ENCODE data around the gene COBL. TPM values are rescaled to one million over a fixed set of nuclear protein-coding genes. Genes with fewer than 3 reads are reported as not detected.

Gene COBL
- total and polyA plus RNA-seq, 2 experiments from 2014 or later = not detected

- Histone ChIP-seq H3K4me3 (no peak overlapping the region), H4K20me1 (ENCODE audit: insufficient read depth) (no peaks in the 10 kb centered on the region), H3K9me3 (ENCODE audit: low read depth) (no peaks in the 10 kb centered on the region), H2AFZ (no peak overlapping the region), H3K4me2 (ENCODE audit: unreplicated experiment) (no peak overlapping the region), H3K36me3 (ENCODE audit: low read depth) (no peaks in the 10 kb centered on the region), H3K9ac (no peak overlapping the region), H3F3A (ENCODE audit: insufficient read depth) (no peaks in the 10 kb centered on the region), H3K9me2 (ENCODE audit: insufficient read depth) (no peaks in the 10 kb centered on the region), H3K79me2 (ENCODE audit: insufficient read depth) (no peaks in the 10 kb centered on the region), H3K4me1 (ENCODE audit: insufficient read depth) (no peaks in the 10 kb centered on the region), H3K27me3 (replicated peaks; ENCODE audit: insufficient read depth) (peaks cover 9% of the 10 kb centered on the region; the same call in 1 of the 2 replicates), H3K27ac (no peak overlapping the region)
- in situ Hi-C loops (cut with MboI) = no loop called here
- 63 to 68% methylated on average over 6 of the region's 6 CpGs for WGBS, 2 experiments (ENCODE audit: low coverage in 1 of 2, low lambda C conversion rate in 2 of 2, missing lambda C conversion rate in 2 of 2)
- DNase-seq = no peak
- no peak for TF ChIP-seq EZH2phosphoT487 (IDR thresholded peaks at IDR 0.05; ENCODE audit: insufficient read depth, low read depth)
- no peak for TF ChIP-seq EZH2 (IDR thresholded peaks at IDR 0.05; ENCODE audit: insufficient read depth, poor library complexity, severe bottlenecking)
Measured at GRCh38 chr7:50988465-50988864, 328.1 kb downstream of the COBL start.

GRCh38 chr7:50985096-50985495 lies 331.5 kb downstream of the COBL start:
- no peak overlapping the region for H3K9ac ChIP-seq
- no peaks in the 10 kb centered on the region for H4K20me1 ChIP-seq (ENCODE audit: insufficient read depth)
- no peak for TF ChIP-seq EZH2phosphoT487 (IDR thresholded peaks at IDR 0.05; ENCODE audit: insufficient read depth, low read depth)
- TF ChIP-seq EZH2 (IDR thresholded peaks at IDR 0.05; ENCODE audit: insufficient read depth, poor library complexity, severe bottlenecking) = no peak
- no peaks in the 10 kb centered on the region for H3K36me3 ChIP-seq (ENCODE audit: low read depth)
- 58 to 59% methylated on average over 4 of the region's 4 CpGs for WGBS, 2 experiments (ENCODE audit: low coverage in 1 of 2, low lambda C conversion rate in 2 of 2, missing lambda C conversion rate in 2 of 2)
- in situ Hi-C loops (cut with MboI) = no loop called here
- no peaks in the 10 kb centered on the region for H3K79me2 ChIP-seq (ENCODE audit: insufficient read depth)
- no peak overlapping the region for H3K4me2 ChIP-seq (ENCODE audit: unreplicated experiment)
- H2AFZ ChIP-seq = no peak overlapping the region
- H3F3A ChIP-seq (ENCODE audit: insufficient read depth) = no peaks in the 10 kb centered on the region
- H3K9me3 ChIP-seq (ENCODE audit: low read depth) = no peaks in the 10 kb centered on the region
- H3K27ac ChIP-seq = no peak overlapping the region
- no peak overlapping the region for H3K4me3 ChIP-seq
- no peaks in the 10 kb centered on the region for H3K9me2 ChIP-seq (ENCODE audit: insufficient read depth)
- DNase-seq = no peak
- H3K27me3 ChIP-seq (replicated peaks; ENCODE audit: insufficient read depth) = peaks cover 20% of the 10 kb centered on the region; the same call in 1 of the 2 replicates
- no peaks in the 10 kb centered on the region for H3K4me1 ChIP-seq (ENCODE audit: insufficient read depth)

- H2AFZ ChIP-seq = no peak overlapping the region
- DNase-seq = no peak
- H3K27ac ChIP-seq = no peak overlapping the region
- H3K9ac ChIP-seq = no peak overlapping the region
- no peaks in the 10 kb centered on the region for H4K20me1 ChIP-seq (ENCODE audit: insufficient read depth)
- TF ChIP-seq EZH2 (IDR thresholded peaks at IDR 0.05; ENCODE audit: insufficient read depth, poor library complexity, severe bottlenecking) = no peak
- TF ChIP-seq EZH2phosphoT487 (IDR thresholded peaks at IDR 0.05; ENCODE audit: insufficient read depth, low read depth) = no peak
- H3K9me3 ChIP-seq (ENCODE audit: low read depth) = no peaks in the 10 kb centered on the region
- no peak overlapping the region for H3K4me3 ChIP-seq
- H3K36me3 ChIP-seq (ENCODE audit: low read depth) = no peaks in the 10 kb centered on the region
- WGBS, 2 experiments (ENCODE audit: low coverage in 1 of 2, low lambda C conversion rate in 2 of 2, missing lambda C conversion rate in 2 of 2) = 0% methylated on average over 1 of the region's 1 CpG
- H3K4me1 ChIP-seq (ENCODE audit: insufficient read depth) = no peaks in the 10 kb centered on the region
- in situ Hi-C loops (cut with MboI) = no loop called here
- H3K79me2 ChIP-seq (ENCODE audit: insufficient read depth) = no peaks in the 10 kb centered on the region
- no peaks in the 10 kb centered on the region for H3K9me2 ChIP-seq (ENCODE audit: insufficient read depth)
- no peaks in the 10 kb centered on the region for H3F3A ChIP-seq (ENCODE audit: insufficient read depth)
- H3K27me3 ChIP-seq (replicated peaks; ENCODE audit: insufficient read depth) = peaks cover 24% of the 10 kb centered on the region; the same call in 1 of the 2 replicates
- H3K4me2 ChIP-seq (ENCODE audit: unreplicated experiment) = no peak overlapping the region
Measured at GRCh38 chr7:50983850-50984249, 332.8 kb downstream of the COBL start.

GRCh38 chr7:50982626-50983025 lies 334.0 kb downstream of the COBL start:
- H4K20me1 ChIP-seq (ENCODE audit: insufficient read depth) = no peaks in the 10 kb centered on the region
- no peak for DNase-seq
- in situ Hi-C loops (cut with MboI) = no loop called here
- no peaks in the 10 kb centered on the region for H3K4me1 ChIP-seq (ENCODE audit: insufficient read depth)
- no peak overlapping the region for H3K27ac ChIP-seq
- H3K9me2 ChIP-seq (ENCODE audit: insufficient read depth) = no peaks in the 10 kb centered on the region
- TF ChIP-seq EZH2 (IDR thresholded peaks at IDR 0.05; ENCODE audit: insufficient read depth, poor library complexity, severe bottlenecking) = no peak
- no peak for TF ChIP-seq EZH2phosphoT487 (IDR thresholded peaks at IDR 0.05; ENCODE audit: insufficient read depth, low read depth)
- H3K4me3 ChIP-seq = no peak overlapping the region
- 14 to 15% methylated on average over 2 of the region's 2 CpGs for WGBS, 2 experiments (ENCODE audit: low coverage in 1 of 2, low lambda C conversion rate in 2 of 2, missing lambda C conversion rate in 2 of 2)
- peaks cover 15% of the 10 kb centered on the region; the same call in 1 of the 2 replicates for H3K27me3 ChIP-seq (replicated peaks; ENCODE audit: insufficient read depth)
- no peaks in the 10 kb centered on the region for H3K79me2 ChIP-seq (ENCODE audit: insufficient read depth)
- no peaks in the 10 kb centered on the region for H3K9me3 ChIP-seq (ENCODE audit: low read depth)
- H3K36me3 ChIP-seq (ENCODE audit: low read depth) = no peaks in the 10 kb centered on the region
- no peak overlapping the region for H3K9ac ChIP-seq
- no peaks in the 10 kb centered on the region for H3F3A ChIP-seq (ENCODE audit: insufficient read depth)
- H3K4me2 ChIP-seq (ENCODE audit: unreplicated experiment) = no peak overlapping the region
- H2AFZ ChIP-seq = no peak overlapping the region

- Histone ChIP-seq H3K36me3 (ENCODE audit: low read depth) (no peaks in the 10 kb centered on the region), H3K27me3 (replicated peaks; ENCODE audit: insufficient read depth) (0 out of 2 replicates have a peak, but pooled peaks cover 15% of the 10 kb centered on the region), H3K4me2 (ENCODE audit: unreplicated experiment) (no peak overlapping the region), H3K9me3 (ENCODE audit: low read depth) (no peaks in the 10 kb centered on the region), H4K20me1 (ENCODE audit: insufficient read depth) (no peaks in the 10 kb centered on the region), H3K79me2 (ENCODE audit: insufficient read depth) (no peaks in the 10 kb centered on the region), H3K27ac (no peak overlapping the region), H2AFZ (no peak overlapping the region), H3K4me3 (no peak overlapping the region), H3K9ac (no peak overlapping the region), H3K9me2 (ENCODE audit: insufficient read depth) (no peaks in the 10 kb centered on the region), H3K4me1 (ENCODE audit: insufficient read depth) (no peaks in the 10 kb centered on the region), H3F3A (ENCODE audit: insufficient read depth) (no peaks in the 10 kb centered on the region)
- in situ Hi-C loops (cut with MboI) = no loop called here
- 75 to 78% methylated on average over 6 of the region's 6 CpGs for WGBS, 2 experiments (ENCODE audit: low coverage in 1 of 2, low lambda C conversion rate in 2 of 2, missing lambda C conversion rate in 2 of 2)
- DNase-seq = no peak
- TF ChIP-seq EZH2phosphoT487 (IDR thresholded peaks at IDR 0.05; ENCODE audit: insufficient read depth, low read depth) (no peak), EZH2 (IDR thresholded peaks at IDR 0.05; ENCODE audit: insufficient read depth, poor library complexity, severe bottlenecking) (no peak)
Measured at GRCh38 chr7:50981743-50982142, 334.9 kb downstream of the COBL start.

Measured in GM23248 (cell line).